SHP77 treated with DMSO at 0.1 percent for 48 hours (cell line): Measurements from ENCODE around the gene PAIP2.
A peak's percentile ranks its signal among the peaks of the same experiment; 100 is the strongest.

Experiments
- DNase-seq: peaks from one replicate; lab custom pipeline; 2025; lab: John Stamatoyannopoulos, UW

PAIP2 gene

DNA sequence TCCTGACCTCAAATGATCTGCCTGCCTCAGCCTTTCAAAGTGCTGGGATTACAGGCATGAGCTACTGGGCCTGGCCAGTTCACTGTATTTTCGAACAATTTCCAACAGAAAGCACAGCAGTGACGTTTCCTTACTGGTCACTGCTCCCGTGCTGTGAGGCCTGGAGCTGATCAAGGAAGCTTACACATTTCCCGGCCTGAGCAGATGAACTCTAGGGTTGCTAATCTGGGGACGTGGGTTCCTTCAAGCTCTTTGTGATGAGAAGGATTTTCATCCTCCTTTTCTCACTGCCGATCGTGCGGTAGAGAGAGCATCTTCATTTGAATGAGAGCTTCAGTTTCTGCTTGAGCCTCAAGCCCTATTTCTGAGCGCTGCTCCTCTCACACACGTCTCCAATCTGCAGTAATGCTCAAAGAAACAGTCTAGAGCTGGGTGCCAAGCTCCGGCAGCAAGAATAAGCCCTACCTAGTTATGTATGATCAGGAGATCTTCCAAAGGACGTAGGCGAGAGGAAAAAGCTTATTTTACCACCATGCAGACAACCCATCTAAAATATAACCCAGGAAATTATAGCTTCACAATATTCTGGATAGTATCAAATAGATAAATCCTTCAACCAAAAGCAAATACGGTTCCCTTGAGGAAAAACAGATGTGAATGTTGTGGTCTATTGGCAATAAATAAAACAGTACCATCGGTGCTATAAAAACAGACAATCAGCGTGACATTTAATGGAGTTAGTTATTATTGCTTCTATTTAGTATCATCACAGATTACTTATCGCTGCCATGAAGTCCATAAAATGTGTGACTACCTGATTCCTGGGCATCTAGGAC is 69.6 kb downstream of the PAIP2 start:
- DNase-seq = no peak

DNA sequence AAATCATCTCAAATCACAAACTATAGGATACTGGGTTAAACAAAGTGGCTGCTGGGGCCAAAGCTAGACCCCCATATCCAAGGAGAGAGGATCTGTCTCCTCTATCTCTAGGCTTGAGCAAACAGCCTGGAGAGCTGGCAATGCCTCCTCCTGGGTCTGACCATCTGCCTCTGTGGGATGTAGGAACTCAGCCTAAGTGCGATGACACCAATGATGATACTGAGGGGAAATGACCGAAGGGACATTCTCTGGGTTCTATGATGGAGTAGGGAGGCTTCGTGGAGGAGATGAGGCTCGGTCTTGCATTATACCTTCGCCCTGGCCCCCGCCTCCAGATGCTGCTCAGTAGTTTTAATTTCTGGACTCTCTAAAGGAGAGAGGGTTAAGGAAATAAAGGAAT is 71.5 kb downstream of the PAIP2 start:
- DNase-seq = no peak

DNA sequence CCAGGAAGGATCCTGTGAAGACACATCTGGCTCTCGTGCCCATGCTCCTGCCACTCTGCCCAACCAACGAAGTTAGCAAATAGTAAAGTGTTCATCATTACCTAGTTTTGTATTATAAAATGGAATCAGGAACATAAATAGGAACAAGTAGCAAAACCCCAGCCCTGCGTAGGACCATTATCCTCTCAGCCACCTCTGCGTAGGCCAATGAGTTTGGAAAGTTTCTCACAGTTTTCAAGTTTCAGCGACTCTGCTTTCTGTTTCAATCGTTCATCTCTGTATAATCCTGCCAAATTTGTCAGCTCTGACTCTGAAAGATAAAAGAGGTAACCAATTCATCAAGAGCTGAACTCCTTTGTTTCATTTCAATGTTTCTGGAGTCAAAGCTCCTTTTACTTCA is 72.3 kb downstream of the PAIP2 start:
- no peak for DNase-seq

GRCh38 chr5:139414581-139415130 is 73.0 kb downstream of the PAIP2 start:
- peak; percentile 6 for DNase-seq

GRCh38 chr5:139415221-139415861 is 73.7 kb downstream of the PAIP2 start:
- no peak for DNase-seq

DNA sequence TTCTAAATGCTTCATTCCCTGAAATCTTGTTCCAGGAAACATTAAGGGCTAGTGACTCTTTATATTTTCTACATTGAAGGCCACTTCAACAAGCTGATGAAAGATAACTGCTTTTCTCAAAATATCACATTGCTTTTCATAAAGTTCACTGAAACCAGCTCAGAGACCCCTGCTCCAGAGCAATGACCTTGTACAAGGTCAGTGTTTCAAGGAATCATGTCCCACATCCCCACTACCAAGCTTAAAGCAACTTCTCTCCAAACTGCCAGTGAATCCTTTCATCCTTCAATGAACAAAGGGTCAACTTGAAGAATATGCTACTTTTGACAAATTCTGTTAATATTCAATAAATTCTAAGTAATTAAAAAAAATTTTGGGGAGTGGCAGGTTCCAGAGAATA is 74.2 kb downstream of the PAIP2 start:
- DNase-seq = no peak

- DNase-seq = no peak
Observed at GRCh38 chr5:139416651-139417050, 75.0 kb downstream of the PAIP2 start.

DNA sequence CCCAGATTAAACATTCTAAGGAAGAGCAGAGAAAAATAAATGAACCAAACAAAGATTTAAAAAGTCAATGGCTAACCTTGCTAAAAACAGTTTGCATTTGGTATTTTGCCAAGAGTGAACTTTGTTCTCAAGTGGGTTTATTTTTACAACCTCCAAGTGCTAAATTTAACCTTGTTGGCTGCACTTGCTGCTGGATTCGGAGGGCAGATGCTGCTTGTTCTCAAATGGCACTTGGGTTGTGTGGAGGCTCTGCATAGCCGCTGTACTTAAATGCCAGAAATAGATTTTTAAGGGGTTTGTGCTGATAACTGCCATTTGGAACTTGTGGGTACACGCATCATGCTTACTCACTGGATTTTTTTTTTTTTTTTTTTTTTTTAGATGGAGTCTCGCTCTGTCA is 75.6 kb downstream of the PAIP2 start:
- DNase-seq = no peak

DNA sequence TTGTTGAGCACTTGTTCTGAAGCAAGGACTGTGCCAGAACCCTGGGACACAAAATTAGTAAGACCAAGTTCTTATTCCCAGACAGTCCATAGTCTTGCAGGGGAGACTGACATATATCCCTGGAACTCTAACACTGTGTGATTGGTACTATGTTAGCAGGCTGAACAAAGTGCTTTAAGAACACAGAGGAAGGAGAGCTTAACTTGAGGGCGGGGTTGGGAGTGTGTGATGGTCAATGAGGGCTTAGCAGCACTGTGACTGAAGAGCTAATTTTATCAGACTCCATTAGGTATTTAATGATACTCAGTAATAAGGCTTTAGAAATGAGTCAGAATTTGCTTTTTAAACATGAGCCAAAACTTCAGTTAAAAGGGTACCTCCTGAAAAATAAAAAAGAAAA is 77.1 kb downstream of the PAIP2 start:
- no peak for DNase-seq
